Tibial nerve (tissue), 4 donors: ENCODE results near the gene TSPAN5. TPM values are rescaled to one million over a fixed set of nuclear protein-coding genes. Genes with fewer than 3 reads are reported as not detected.
"Not testable (repeated sequence)": the region's sequence is repeated elsewhere in the genome, so short reads cannot be mapped to it uniquely, and the experiment has no call there.

ENCODE experiments used
- DNase-seq, 2 donors: peaks; one replicate each; pipeline ENCODE4 v3.0.0-alpha.2; 2019; ENCODE audit warnings: low spot score in 2 of 2
- H3K27ac ChIP-seq, 4 donors: fragments of 200-600 bp; sonication (generic) in 3 of 4; one replicate each; pipeline ENCODE4 v1.5.1; 2017 to 2019; ENCODE audit warnings: mild to moderate bottlenecking in 1 of 4
- H3K27me3 ChIP-seq, 2 donors: fragments of 200-600 bp; sonication (generic) in 1 of 2; one replicate each; pipeline versions ENCODE4 v1.5.1 to v1.6.0; 2017 to 2019
- H3K36me3 ChIP-seq, 3 donors: fragments of 200-600 bp; sonication (generic); one replicate each; pipeline ENCODE4 v1.5.1; 2018 to 2019
- H3K4me1 ChIP-seq, 4 donors: fragments of 200-600 bp; sonication (generic) in 3 of 4; one replicate each; pipeline ENCODE4 v1.5.1; 2017 to 2019
- H3K4me3 ChIP-seq, 4 donors: fragments of 200-600 bp; sonication (generic) in 3 of 4; one replicate each; pipeline ENCODE4 v1.5.1; 2017 to 2019; ENCODE audit warnings: mild to moderate bottlenecking in 1 of 4, moderate library complexity in 1 of 4
- H3K9me3 ChIP-seq, 4 donors: fragments of 200-600 bp; sonication (generic) in 3 of 4; one replicate each; pipeline ENCODE4 v1.5.1; 2017 to 2019
- CTCF ChIP-seq, 5 experiments: fragments of 200-600 bp in 3 of 5; fragments of 450-650 bp in 2 of 5; sonication (generic) in 3 of 5; IDR thresholded peaks; one replicate each; pipeline ENCODE4 v1.5.1; 2016 to 2019; ENCODE audit warnings: antibody characterized with exemption in 5 of 5, mild to moderate bottlenecking in 3 of 5, moderate library complexity in 2 of 5
- EP300 ChIP-seq, 2 donors: sonication (generic); formaldehyde crosslinking; IDR thresholded peaks; one replicate each; pipeline ENCODE4 v1.6.1; 2017; ENCODE audit warnings: antibody characterized with exemption in 2 of 2, mild to moderate bottlenecking in 1 of 2
- POLR2A ChIP-seq, 2 donors: fragments of 450-650 bp; IDR thresholded peaks; one replicate each; pipeline ENCODE4 v1.6.1; 2017; ENCODE audit warnings: antibody characterized with exemption in 2 of 2, mild to moderate bottlenecking in 2 of 2, moderate library complexity in 2 of 2
- WGBS, 2 donors: methylation state at CpG; one replicate each; pipeline ENCODE4 v1.1.5; 2018; 5-methylcytosine and 5-hydroxymethylcytosine counted together
- total RNA-seq, 4 donors: library from RNA; depleted of rRNA; stranded (reverse); fragments of >200 nt; gene quantifications; one replicate each; pipeline ENCODE4 v1.1.0, GENCODE V29; 2016

Gene TSPAN5
- total RNA-seq, 4 donors from 2014 or later = 15.3 to 30.8 (median 25.6) TPM

GRCh38 chr4:98539741-98540140 is 118.7 kb downstream of the TSPAN5 start:
- Histone ChIP-seq H3K4me3 (no peak overlapping the region), H3K27ac (no peak overlapping the region), H3K4me1 (no peaks in the 10 kb centered on the region), H3K27me3 (no peaks in the 10 kb centered on the region), H3K36me3 (peaks cover 0 to 4% (median 0%) of the 10 kb centered on the region in 3 donors), H3K9me3 (no peaks in the 10 kb centered on the region)
- TF ChIP-seq CTCF (IDR thresholded peaks at IDR 0.05) = no peak
- no peak for TF ChIP-seq EP300 (IDR thresholded peaks at IDR 0.05)
- no peak for TF ChIP-seq POLR2A (IDR thresholded peaks at IDR 0.05)
- WGBS, 2 donors = 93 to 96% methylated on average over 5 of the region's 5 CpGs
- no peak for DNase-seq

GRCh38 chr4:98539299-98539698 is 119.1 kb downstream of the TSPAN5 start:
- DNase-seq = no peak
- H3K9me3 ChIP-seq = no peaks in the 10 kb centered on the region
- H3K4me1 ChIP-seq = no peaks in the 10 kb centered on the region
- no peaks in the 10 kb centered on the region for H3K27me3 ChIP-seq
- peaks cover 0 to 4% (median 0%) of the 10 kb centered on the region in 3 donors for H3K36me3 ChIP-seq
- WGBS, 2 donors = 95% methylated on average over 1 of the region's 1 CpG
- H3K27ac ChIP-seq = no peak overlapping the region
- no peak overlapping the region for H3K4me3 ChIP-seq
- no peak for TF ChIP-seq CTCF (IDR thresholded peaks at IDR 0.05)
- TF ChIP-seq EP300 (IDR thresholded peaks at IDR 0.05) = no peak
- TF ChIP-seq POLR2A (IDR thresholded peaks at IDR 0.05) = no peak

GRCh38 chr4:98536631-98537030 is 121.8 kb downstream of the TSPAN5 start:
- H3K4me1 ChIP-seq = no peaks in the 10 kb centered on the region
- no peak for DNase-seq
- H3K4me3 ChIP-seq = no peak overlapping the region
- peaks cover 0 to 4% (median 0%) of the 10 kb centered on the region in 3 donors for H3K36me3 ChIP-seq
- TF ChIP-seq POLR2A (IDR thresholded peaks at IDR 0.05) (no peak), CTCF (IDR thresholded peaks at IDR 0.05) (no peak), EP300 (IDR thresholded peaks at IDR 0.05) (no peak)
- no peaks in the 10 kb centered on the region for H3K27me3 ChIP-seq
- 88 to 90% methylated on average over 5 to 11 of the region's 11 CpGs for WGBS, 2 donors
- H3K27ac ChIP-seq = no peak overlapping the region
- H3K9me3 ChIP-seq = no peaks in the 10 kb centered on the region

GRCh38 chr4:98534146-98534545 is 124.3 kb downstream of the TSPAN5 start:
- not testable (repeated sequence) for H3K9me3 ChIP-seq, H3K4me3 ChIP-seq, DNase-seq, H3K27me3 ChIP-seq, H3K36me3 ChIP-seq, H3K27ac ChIP-seq, H3K4me1 ChIP-seq
- WGBS, 2 donors = 86 to 89% methylated on average over 2 of the region's 2 CpGs

GRCh38 chr4:98530572-98530971 is 127.8 kb downstream of the TSPAN5 start:
- no peak for TF ChIP-seq EP300 (IDR thresholded peaks at IDR 0.05)
- no peak for TF ChIP-seq CTCF (IDR thresholded peaks at IDR 0.05)
- H3K36me3 ChIP-seq = no peaks in the 10 kb centered on the region
- 93 to 96% methylated on average over 3 of the region's 3 CpGs for WGBS, 2 donors
- H3K4me1 ChIP-seq = no peaks in the 10 kb centered on the region
- no peak for DNase-seq
- H3K27me3 ChIP-seq = no peaks in the 10 kb centered on the region
- H3K4me3 ChIP-seq = no peak overlapping the region
- H3K9me3 ChIP-seq = no peaks in the 10 kb centered on the region
- no peak overlapping the region for H3K27ac ChIP-seq

GRCh38 chr4:98529970-98530569 is 128.3 kb downstream of the TSPAN5 start:
- no peaks in the 10 kb centered on the region for H3K36me3 ChIP-seq
- no peaks in the 10 kb centered on the region for H3K9me3 ChIP-seq
- no peaks in the 10 kb centered on the region for H3K4me1 ChIP-seq
- no peak overlapping the region for H3K4me3 ChIP-seq
- H3K27me3 ChIP-seq = no peaks in the 10 kb centered on the region
- TF ChIP-seq CTCF (IDR thresholded peaks at IDR 0.05) = no peak
- no peak for TF ChIP-seq POLR2A (IDR thresholded peaks at IDR 0.05)
- TF ChIP-seq EP300 (IDR thresholded peaks at IDR 0.05) = no peak
- no peak for DNase-seq
- H3K27ac ChIP-seq = no peak overlapping the region
- 77 to 88% methylated on average over 2 of the region's 2 CpGs for WGBS, 2 donors
